Endodermal cell (in vitro differentiated cells): Measurements from ENCODE around the gene SLC12A5. TPM values are rescaled to one million over a fixed set of nuclear protein-coding genes. Genes with fewer than 3 reads are reported as not detected.

Experiments
- DNase-seq: peaks from one replicate; pipeline ENCODE4 v3.0.0-alpha.2; 2017
- H3K27ac ChIP-seq: 2 replicates; pipeline ENCODE4 v1.5.1; 2013; ENCODE audit warnings: mild to moderate bottlenecking, low read depth, low read length, moderate library complexity
- H3K27me3 ChIP-seq: 2 replicates; pipeline ENCODE4 v1.6.1; 2013; ENCODE audit warnings: mild to moderate bottlenecking, low read length, moderate library complexity; ENCODE audit not compliant: insufficient read depth, control insufficient read depth, poor library complexity, severe bottlenecking
- H3K36me3 ChIP-seq: 2 replicates; pipeline ENCODE4 v1.7.0; 2013; ENCODE audit warnings: mild to moderate bottlenecking, low read length, moderate library complexity; ENCODE audit not compliant: control insufficient read depth, insufficient read depth
- H3K4me1 ChIP-seq: one replicate; pipeline ENCODE4 v1.7.0; 2013; ENCODE audit warnings: low read length; ENCODE audit not compliant: control insufficient read depth, insufficient read depth
- H3K4me3 ChIP-seq: 2 replicates; pipeline ENCODE4 v1.5.1; 2013; ENCODE audit warnings: mild to moderate bottlenecking, low read length, moderate library complexity
- H3K9ac ChIP-seq: 2 replicates; pipeline ENCODE4 v1.6.1; 2013; ENCODE audit warnings: mild to moderate bottlenecking, low read length, moderate library complexity; ENCODE audit not compliant: poor library complexity, severe bottlenecking; ENCODE audit errors: extremely low read depth
- H3K9me3 ChIP-seq: 2 replicates; pipeline ENCODE4 v1.6.1; 2013; ENCODE audit warnings: mild to moderate bottlenecking, low read length, moderate library complexity; ENCODE audit not compliant: control insufficient read depth
- H3K27ac Mint-ChIP-seq: 2 replicates; pipeline ENCODE4 v1.8.0; 2020; ENCODE audit warnings: mixed read lengths
- H3K27me3 Mint-ChIP-seq: 2 replicates; pipeline ENCODE4 v1.8.0; 2021; ENCODE audit warnings: mild to moderate bottlenecking, mixed read lengths; ENCODE audit not compliant: insufficient read depth
- H3K36me3 Mint-ChIP-seq: 2 replicates; pipeline ENCODE4 v1.8.0; 2020; ENCODE audit warnings: low read depth, mixed read lengths
- H3K4me1 Mint-ChIP-seq: 2 replicates; pipeline ENCODE4 v1.8.0; 2020; ENCODE audit warnings: mixed read lengths
- H3K4me3 Mint-ChIP-seq: 2 replicates; pipeline ENCODE4 v1.8.0; 2020; ENCODE audit warnings: mild to moderate bottlenecking, moderate library complexity, mixed read lengths
- H3K9me3 Mint-ChIP-seq: 2 replicates; pipeline ENCODE4 v1.8.0; 2020; ENCODE audit warnings: mild to moderate bottlenecking, mixed read lengths
- WGBS, 2 experiments: methylation state at CpG; one replicate each; pipeline versions ENCODE4 v1.1.5 to v1.1.7; 2013; ENCODE audit warnings: missing lambda C conversion rate in 2 of 2, mixed read lengths in 1 of 2; ENCODE audit not compliant: insufficient coverage in 1 of 2, insufficient read length in 1 of 2; 5-methylcytosine and 5-hydroxymethylcytosine counted together
- total RNA-seq, 2 donors: library from RNA; stranded (reverse); fragmentation: NEBNext Ultra II Directional in 1 of 2; extraction: Animal tissue kit (Norgen Biotek cat#: 25700) in 1 of 2; gene quantifications; 2 replicates in 1 of 2; 3 replicates in 1 of 2; pipeline ENCODE4 v1.2.1, GENCODE V29; 2021
- TF ChIP-seq, protein P1 (sequence below): fragments of 200-600 bp; sonication (generic); conservative IDR thresholded peaks from 2 replicates; pipeline ENCODE4 v1.5.0; 2021; ENCODE audit warnings: antibody characterized with exemption, mild to moderate bottlenecking

The SLC12A5 gene
- total RNA-seq, 2 donors from 2014 or later = 5.7 to 10.2 TPM

DNA sequence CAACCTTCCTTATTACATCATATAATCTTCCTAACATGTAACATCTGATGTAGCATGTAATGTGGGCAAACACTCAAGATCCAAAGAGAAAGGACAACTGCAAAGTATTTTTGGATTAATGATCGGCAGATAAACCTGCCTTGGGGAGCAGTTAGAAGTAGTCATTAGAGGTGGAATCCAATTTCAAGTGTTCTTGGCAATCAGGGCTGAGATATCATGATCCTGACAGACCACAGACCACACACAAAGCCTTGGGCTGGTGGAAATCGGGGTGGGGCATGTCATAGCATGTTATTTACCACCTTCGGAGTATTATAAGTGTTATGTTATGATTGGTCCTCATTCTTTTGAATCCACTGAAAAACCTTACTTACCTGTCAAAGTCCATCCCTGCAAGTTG, 44.4 kb downstream of the SLC12A5 start:
- peak overlapping the region; percentile 85 for H3K27ac ChIP-seq
- H3K36me3 ChIP-seq = peaks cover 50% of the 10 kb centered on the region
- Mint-ChIP-seq H3K4me1 (peaks cover 34% of the 10 kb centered on the region), H3K27me3 (no peaks in the 10 kb centered on the region), H3K27ac (no peak overlapping the region), H3K4me3 (no peak overlapping the region), H3K36me3 (peaks cover 24% of the 10 kb centered on the region), H3K9me3 (no peaks in the 10 kb centered on the region)
- 88 to 100% methylated on average over 1 of the region's 3 CpGs for WGBS, 2 experiments
- DNase-seq = peak; percentile 32
- peaks cover 3% of the 10 kb centered on the region for H3K4me1 ChIP-seq
- TF ChIP-seq, protein P1, sequence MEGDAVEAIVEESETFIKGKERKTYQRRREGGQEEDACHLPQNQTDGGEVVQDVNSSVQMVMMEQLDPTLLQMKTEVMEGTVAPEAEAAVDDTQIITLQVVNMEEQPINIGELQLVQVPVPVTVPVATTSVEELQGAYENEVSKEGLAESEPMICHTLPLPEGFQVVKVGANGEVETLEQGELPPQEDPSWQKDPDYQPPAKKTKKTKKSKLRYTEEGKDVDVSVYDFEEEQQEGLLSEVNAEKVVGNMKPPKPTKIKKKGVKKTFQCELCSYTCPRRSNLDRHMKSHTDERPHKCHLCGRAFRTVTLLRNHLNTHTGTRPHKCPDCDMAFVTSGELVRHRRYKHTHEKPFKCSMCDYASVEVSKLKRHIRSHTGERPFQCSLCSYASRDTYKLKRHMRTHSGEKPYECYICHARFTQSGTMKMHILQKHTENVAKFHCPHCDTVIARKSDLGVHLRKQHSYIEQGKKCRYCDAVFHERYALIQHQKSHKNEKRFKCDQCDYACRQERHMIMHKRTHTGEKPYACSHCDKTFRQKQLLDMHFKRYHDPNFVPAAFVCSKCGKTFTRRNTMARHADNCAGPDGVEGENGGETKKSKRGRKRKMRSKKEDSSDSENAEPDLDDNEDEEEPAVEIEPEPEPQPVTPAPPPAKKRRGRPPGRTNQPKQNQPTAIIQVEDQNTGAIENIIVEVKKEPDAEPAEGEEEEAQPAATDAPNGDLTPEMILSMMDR = no peak
- no peaks in the 10 kb centered on the region for H3K27me3 ChIP-seq
- H3K4me3 ChIP-seq = no peak overlapping the region
- H3K9me3 ChIP-seq = no peaks in the 10 kb centered on the region
- H3K9ac ChIP-seq = no peak overlapping the region

- TF ChIP-seq, protein P1 = no peak
- peaks cover 3% of the 10 kb centered on the region for H3K4me1 ChIP-seq
- no peaks in the 10 kb centered on the region for H3K9me3 ChIP-seq
- H3K27me3 ChIP-seq = no peaks in the 10 kb centered on the region
- H3K9ac ChIP-seq = no peak overlapping the region
- peaks cover 25% of the 10 kb centered on the region for H3K36me3 Mint-ChIP-seq
- 64% methylated on average over 3 of the region's 3 CpGs; no CpG with 5 or more reads in 1 of the 2 experiments for WGBS, 2 experiments
- peak overlapping the region; percentile 85 for H3K27ac ChIP-seq
- peaks cover 37% of the 10 kb centered on the region for H3K4me1 Mint-ChIP-seq
- no peaks in the 10 kb centered on the region for H3K9me3 Mint-ChIP-seq
- H3K27ac Mint-ChIP-seq = no peak overlapping the region
- H3K36me3 ChIP-seq = peaks cover 52% of the 10 kb centered on the region
- H3K27me3 Mint-ChIP-seq = no peaks in the 10 kb centered on the region
- no peak overlapping the region for H3K4me3 ChIP-seq
- H3K4me3 Mint-ChIP-seq = no peak overlapping the region
- DNase-seq = peak; percentile 29
Measured at GRCh38 chr20:46074006-46074405, 45.0 kb downstream of the SLC12A5 start.

DNA sequence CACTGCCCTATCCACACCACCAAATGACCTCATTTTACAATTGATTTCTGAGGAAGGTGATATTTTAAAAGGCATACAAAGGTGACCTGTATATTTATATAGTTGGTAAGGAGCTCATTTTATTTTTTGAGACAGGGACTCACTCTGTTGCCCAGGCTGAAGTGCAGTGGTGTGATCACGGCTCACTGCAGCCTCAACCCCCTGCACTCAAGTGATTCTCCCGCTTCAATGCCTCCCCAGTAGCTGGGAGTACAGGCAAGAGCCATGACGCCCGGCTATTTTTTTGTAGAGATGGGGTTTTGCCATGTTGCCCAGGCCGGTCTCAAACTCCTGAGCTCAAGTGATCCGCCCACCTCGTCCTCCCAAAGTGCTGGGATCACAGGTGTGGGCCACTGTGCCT, 47.8 kb downstream of the SLC12A5 start:
- TF ChIP-seq, protein P1 = no peak
- Mint-ChIP-seq H3K27ac (no peak overlapping the region), H3K27me3 (no peaks in the 10 kb centered on the region), H3K36me3 (peaks cover 23% of the 10 kb centered on the region), H3K4me1 (peaks cover 52% of the 10 kb centered on the region), H3K9me3 (no peaks in the 10 kb centered on the region), H3K4me3 (no peak overlapping the region)
- Histone ChIP-seq H3K9ac (no peak overlapping the region), H3K27me3 (no peaks in the 10 kb centered on the region), H3K4me3 (no peak overlapping the region), H3K36me3 (peaks cover 40% of the 10 kb centered on the region), H3K27ac (no peak overlapping the region), H3K9me3 (no peaks in the 10 kb centered on the region), H3K4me1 (peaks cover 3% of the 10 kb centered on the region)
- WGBS, 2 experiments = 71 to 80% methylated on average over 4 to 7 of the region's 7 CpGs
- peak; percentile 40 for DNase-seq
